ENCODE data around the gene PARD3.

DNA sequence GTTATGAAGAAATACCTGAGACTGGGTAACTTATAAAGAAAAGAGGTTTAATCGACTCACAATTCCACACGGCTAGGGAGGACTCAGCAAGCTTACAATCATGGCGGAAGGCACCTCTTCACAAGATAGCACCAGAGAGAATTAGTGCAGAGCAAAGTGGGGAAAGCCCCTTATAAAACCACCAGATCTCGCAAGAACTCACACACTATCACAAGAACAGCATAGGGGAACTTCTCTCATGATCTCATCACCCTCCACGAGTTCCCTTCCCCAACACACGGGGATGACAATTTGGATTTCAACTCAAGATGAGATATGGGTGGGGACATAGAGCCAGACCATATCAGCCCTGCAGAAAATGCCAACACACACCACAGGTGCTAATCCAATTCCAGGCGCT is 218.7 kb downstream of the PARD3 start:
- no peak for TF ChIP-seq POLR2AphosphoS5 (IDR thresholded peaks at IDR 0.05)
- TF ChIP-seq, protein P1, sequence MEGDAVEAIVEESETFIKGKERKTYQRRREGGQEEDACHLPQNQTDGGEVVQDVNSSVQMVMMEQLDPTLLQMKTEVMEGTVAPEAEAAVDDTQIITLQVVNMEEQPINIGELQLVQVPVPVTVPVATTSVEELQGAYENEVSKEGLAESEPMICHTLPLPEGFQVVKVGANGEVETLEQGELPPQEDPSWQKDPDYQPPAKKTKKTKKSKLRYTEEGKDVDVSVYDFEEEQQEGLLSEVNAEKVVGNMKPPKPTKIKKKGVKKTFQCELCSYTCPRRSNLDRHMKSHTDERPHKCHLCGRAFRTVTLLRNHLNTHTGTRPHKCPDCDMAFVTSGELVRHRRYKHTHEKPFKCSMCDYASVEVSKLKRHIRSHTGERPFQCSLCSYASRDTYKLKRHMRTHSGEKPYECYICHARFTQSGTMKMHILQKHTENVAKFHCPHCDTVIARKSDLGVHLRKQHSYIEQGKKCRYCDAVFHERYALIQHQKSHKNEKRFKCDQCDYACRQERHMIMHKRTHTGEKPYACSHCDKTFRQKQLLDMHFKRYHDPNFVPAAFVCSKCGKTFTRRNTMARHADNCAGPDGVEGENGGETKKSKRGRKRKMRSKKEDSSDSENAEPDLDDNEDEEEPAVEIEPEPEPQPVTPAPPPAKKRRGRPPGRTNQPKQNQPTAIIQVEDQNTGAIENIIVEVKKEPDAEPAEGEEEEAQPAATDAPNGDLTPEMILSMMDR (IDR thresholded peaks at IDR 0.05) = no peak
